CD14-positive monocyte (primary cell): ENCODE measurements around the gene ZKSCAN4. TPM values are rescaled to one million over a fixed set of nuclear protein-coding genes. Genes with fewer than 3 reads are reported as not detected.
A peak's percentile ranks its signal among the peaks of the same experiment; 100 is the strongest.

Experiments used
- DNase-seq, 3 donors: peaks; one replicate each; pipeline ENCODE4 v3.0.0-alpha.2; 2011 to 2022
- H2AFZ ChIP-seq: 2 replicates; pipeline ENCODE4 v1.6.0; 2012; ENCODE audit warnings: mild to moderate bottlenecking, low read depth, low read length, inconsistent platforms; ENCODE audit not compliant: insufficient read depth, poor library complexity, severe bottlenecking
- H3K27ac ChIP-seq, 2 donors: 1 replicate in 1 of 2; 2 replicates in 1 of 2; pipeline ENCODE4 v1.5.1; 2012 to 2013; ENCODE audit warnings: low read length in 2 of 2, control low read depth in 1 of 2, inconsistent platforms in 1 of 2, low read depth in 1 of 2, mild to moderate bottlenecking in 1 of 2
- H3K27me3 ChIP-seq, 2 donors: one replicate each; pipeline versions ENCODE4 v1.6.0 to v1.6.1; 2011 to 2013; ENCODE audit warnings: low read length in 2 of 2; ENCODE audit not compliant: control insufficient read depth in 2 of 2, insufficient read depth in 2 of 2
- H3K36me3 ChIP-seq, 2 donors: replicated peaks in 1 of 2; 1 replicate in 1 of 2; 2 replicates in 1 of 2; pipeline versions ENCODE4 v1.5.1 to v1.6.1; 2012 to 2013; ENCODE audit warnings: low read length in 2 of 2, control low read depth in 1 of 2, inconsistent platforms in 1 of 2, mild to moderate bottlenecking in 1 of 2; ENCODE audit not compliant: insufficient read depth in 2 of 2, control insufficient read depth in 1 of 2
- H3K4me1 ChIP-seq, 2 donors: 1 replicate in 1 of 2; 2 replicates in 1 of 2; pipeline versions ENCODE4 v1.5.1 to v1.6.1; 2012 to 2013; ENCODE audit warnings: low read length in 2 of 2, control low read depth in 1 of 2, inconsistent platforms in 1 of 2, mild to moderate bottlenecking in 1 of 2, moderate library complexity in 1 of 2; ENCODE audit not compliant: insufficient read depth in 2 of 2, control insufficient read depth in 1 of 2
- H3K4me2 ChIP-seq: replicated peaks from 2 replicates; pipeline ENCODE3; 2012; ENCODE audit warnings: low read length, moderate library complexity, mild to moderate bottlenecking; ENCODE audit not compliant: poor library complexity, severe bottlenecking; ENCODE audit errors: extremely low read depth
- H3K4me3 ChIP-seq, 3 experiments: fragments of 200-600 bp in 1 of 3; sonication (generic) in 1 of 3; replicated peaks in 1 of 3; 1 replicate in 2 of 3; 2 replicates in 1 of 3; pipeline ENCODE4 v1.5.1; 2011 to 2013; ENCODE audit warnings: low read length in 3 of 3, mild to moderate bottlenecking in 3 of 3, control low read depth in 2 of 3, low read depth in 2 of 3, inconsistent platforms in 1 of 3, moderate library complexity in 1 of 3
- H3K79me2 ChIP-seq: 2 replicates; pipeline ENCODE4 v1.6.0; 2012; ENCODE audit warnings: mild to moderate bottlenecking, control low read depth, inconsistent platforms, low read length, moderate library complexity; ENCODE audit not compliant: insufficient read depth
- H3K9ac ChIP-seq: 2 replicates; pipeline ENCODE4 v1.6.0; 2017; ENCODE audit warnings: low read length, mild to moderate bottlenecking; ENCODE audit not compliant: insufficient read depth, poor library complexity, severe bottlenecking
- H3K9me3 ChIP-seq, 2 donors: replicated peaks in 1 of 2; 1 replicate in 1 of 2; 2 replicates in 1 of 2; pipeline versions ENCODE4 v1.5.1 to v1.6.1; 2012 to 2013; ENCODE audit warnings: low read length in 2 of 2, control low read depth in 1 of 2; ENCODE audit not compliant: control insufficient read depth in 1 of 2, insufficient read depth in 1 of 2
- H4K20me1 ChIP-seq: 2 replicates; pipeline ENCODE4 v1.6.0; 2012; ENCODE audit warnings: mild to moderate bottlenecking, low read length, control low read depth, moderate library complexity; ENCODE audit not compliant: insufficient read depth
- H3K27ac Mint-ChIP-seq, 7 donors: one replicate each; pipeline ENCODE4 v1.8.0; 2020; ENCODE audit warnings: mild to moderate bottlenecking in 7 of 7, mixed read lengths in 7 of 7, moderate library complexity in 6 of 7, inconsistent platforms in 2 of 7
- H3K27me3 Mint-ChIP-seq, 3 donors: one replicate each; pipeline ENCODE4 v1.8.0; 2021 to 2022; ENCODE audit warnings: low read depth in 3 of 3, mild to moderate bottlenecking in 3 of 3, mixed read lengths in 3 of 3, moderate library complexity in 3 of 3, inconsistent platforms in 1 of 3
- H3K36me3 Mint-ChIP-seq, 2 donors: one replicate each; pipeline ENCODE4 v1.8.0; 2020; ENCODE audit warnings: mixed read lengths in 2 of 2, inconsistent platforms in 1 of 2, mild to moderate bottlenecking in 1 of 2
- H3K4me1 Mint-ChIP-seq: one replicate; pipeline ENCODE4 v1.8.0; 2020; ENCODE audit warnings: mild to moderate bottlenecking, mixed read lengths
- H3K4me3 Mint-ChIP-seq, 2 donors: one replicate each; pipeline ENCODE4 v1.8.0; 2020; ENCODE audit warnings: mild to moderate bottlenecking in 2 of 2, mixed read lengths in 2 of 2, moderate library complexity in 1 of 2
- H3K9me3 Mint-ChIP-seq, 7 donors: one replicate each; pipeline ENCODE4 v1.8.0; 2020 to 2022; ENCODE audit warnings: mixed read lengths in 7 of 7, mild to moderate bottlenecking in 6 of 7, moderate library complexity in 6 of 7, inconsistent platforms in 2 of 7
- CTCF ChIP-seq: fragments of 200-600 bp; IDR thresholded peaks from one replicate; pipeline ENCODE4 v1.8.0; 2022; ENCODE audit warnings: antibody characterized with exemption, mild to moderate bottlenecking
- WGBS: methylation state at CpG from one replicate; pipeline ENCODE4 v1.1.5; 2013; ENCODE audit warnings: missing lambda C conversion rate; ENCODE audit not compliant: insufficient coverage; 5-methylcytosine and 5-hydroxymethylcytosine counted together
- intact Hi-C, 2 donors: fragments of 100-400 bp; cut with micrococcal nuclease; formaldehyde crosslinking; loops; one replicate each; pipeline versions ENCODE4 v1.15.0 to v1.15.1; 2023
- polyA plus RNA-seq, 3 donors: library from polyadenylated mRNA; depleted of rRNA in 1 of 3; unstranded in 2 of 3; stranded (reverse) in 1 of 3; fragments of 300-500 nt in 2 of 3; fragments of >200 nt in 1 of 3; fragmentation: Illumina TruSeq in 2 of 3; gene quantifications; 1 replicate in 2 of 3; 2 replicates in 1 of 3; pipeline ENCODE4 v1.2.3, GENCODE V29; 2012 to 2021

Gene ZKSCAN4
- polyA plus RNA-seq, 3 donors = 1.5 to 2.0 (median 1.6) TPM

- peaks cover 11 to 31% of the 10 kb centered on the region in 2 donors for H3K36me3 ChIP-seq
- intact Hi-C loops = loop anchor here (5.0 to 10.0 kb wide), 2 partner anchors 117 to 169 kb away; partner anchors contain the start of gene ZNF165 (in 1 of the 2)
- DNase-seq = peak in 2 of 3 donors; percentile 3 to 16
- H3K4me3 ChIP-seq = peak overlapping the region; percentile 83 to 99 (median 99)
- H3K4me2 ChIP-seq = peak overlapping the region; percentile 88
- H3K9ac ChIP-seq = peak overlapping the region; percentile 62
- Mint-ChIP-seq H3K4me3 (peak overlapping the region; percentile 98), H3K4me1 (peaks cover 40% of the 10 kb centered on the region), H3K27ac (peak overlapping the region; percentile 85 to 93 (median 88)), H3K36me3 (peaks cover 23 to 27% of the 10 kb centered on the region in 2 donors), H3K9me3 (peaks cover 0 to 5% (median 0%) of the 10 kb centered on the region in 7 donors), H3K27me3 (peaks cover 0 to 1% (median 0%) of the 10 kb centered on the region in 3 donors)
- H2AFZ ChIP-seq = peak overlapping the region; percentile 89
- no peaks in the 10 kb centered on the region for H3K9me3 ChIP-seq
- H4K20me1 ChIP-seq = no peaks in the 10 kb centered on the region
- no peak for TF ChIP-seq CTCF
- WGBS = 0% methylated on average over 19 of the region's 25 CpGs
- peak overlapping the region; percentile 46 to 73 for H3K27ac ChIP-seq
- no peaks in the 10 kb centered on the region for H3K27me3 ChIP-seq
- H3K79me2 ChIP-seq = peaks cover 16% of the 10 kb centered on the region
- peaks cover 33 to 39% of the 10 kb centered on the region in 2 donors for H3K4me1 ChIP-seq
Measured at GRCh38 chr6:28251661-28252008, 434 bp downstream of the ZKSCAN4 start.

GRCh38 chr6:28250747-28251146 lies 1.3 kb downstream of the ZKSCAN4 start:
- WGBS = no CpG with 5 or more reads among the region's 2 CpGs
- no peak for TF ChIP-seq CTCF
- no peak overlapping the region for H3K27ac ChIP-seq
- peak overlapping the region in 1 of 3 experiments; percentile 83 for H3K4me3 ChIP-seq
- H3K4me2 ChIP-seq = peak overlapping the region; percentile 88
- peaks cover 16% of the 10 kb centered on the region for H3K79me2 ChIP-seq
- DNase-seq = no peak
- Mint-ChIP-seq H3K9me3 (peaks cover 0 to 5% (median 0%) of the 10 kb centered on the region in 7 donors), H3K27ac (no peak overlapping the region), H3K36me3 (peaks cover 32 to 36% of the 10 kb centered on the region in 2 donors), H3K27me3 (peaks cover 0 to 1% (median 0%) of the 10 kb centered on the region in 3 donors), H3K4me3 (peak overlapping the region in 1 of 2 donors; percentile 51), H3K4me1 (peaks cover 40% of the 10 kb centered on the region)
- no peaks in the 10 kb centered on the region for H3K27me3 ChIP-seq
- H2AFZ ChIP-seq = no peak overlapping the region
- peaks cover 33 to 39% of the 10 kb centered on the region in 2 donors for H3K4me1 ChIP-seq
- no peaks in the 10 kb centered on the region for H4K20me1 ChIP-seq
- no peak overlapping the region for H3K9ac ChIP-seq
- intact Hi-C loops = loop anchor here (5.0 to 10.0 kb wide), 2 partner anchors 116 to 168 kb away; partner anchors contain the start of gene ZNF165 (in 1 of the 2)
- H3K9me3 ChIP-seq = no peaks in the 10 kb centered on the region
- H3K36me3 ChIP-seq = peaks cover 19 to 40% of the 10 kb centered on the region in 2 donors
